ENCODE results near the gene SMIM23. TPM values are rescaled to one million over a fixed set of nuclear protein-coding genes. Genes with fewer than 3 reads are reported as not detected.

SMIM23 gene
- total and polyA plus RNA-seq, 2 donors (not counting 1 experiment from before 2014, with no cell fraction given), result not detected

- Histone ChIP-seq H3K27ac (ENCODE audit: low read length in 2 of 2) (no peak overlapping the region), H3K4me3 (ENCODE audit: control extremely low read depth in 1 of 5, extremely low read depth in 1 of 5, insufficient read depth in 1 of 5, low read depth in 2 of 5, low read length in 4 of 5) (no peak overlapping the region), H2AFZ (ENCODE audit: insufficient read depth, low read depth, low read length, poor library complexity, severe bottlenecking) (no peak overlapping the region), H3K4me2 (replicated peaks; ENCODE audit: low read depth, low read length, poor library complexity, severe bottlenecking) (no peak overlapping the region), H3K4me1 (ENCODE audit: control insufficient read depth in 2 of 2, insufficient read depth in 2 of 2, low read length in 2 of 2) (no peaks in the 10 kb centered on the region), H3K27me3 (replicated peaks in 1 of 4; ENCODE audit: control extremely low read depth in 1 of 4, control insufficient read depth in 3 of 4, insufficient read depth in 4 of 4, low read length in 3 of 4) (peaks cover 0 to 5% (median 0%) of the 10 kb centered on the region in 4 experiments), H3K36me3 (replicated peaks in 1 of 2; ENCODE audit: control extremely low read depth in 1 of 2, control insufficient read depth in 1 of 2, extremely low read depth in 1 of 2, insufficient read depth in 2 of 2, low read length in 1 of 2) (no peaks in the 10 kb centered on the region), H3K79me2 (ENCODE audit: control insufficient read depth, insufficient read depth, low read length) (no peaks in the 10 kb centered on the region), H3K9ac (ENCODE audit: low read length) (no peak overlapping the region), H3K9me3 (ENCODE audit: control extremely low read depth in 1 of 3, control insufficient read depth in 2 of 3, insufficient read depth in 1 of 3, low read length in 2 of 3) (no peaks in the 10 kb centered on the region), H4K20me1 (ENCODE audit: control insufficient read depth, insufficient read depth, low read length, poor library complexity, severe bottlenecking) (no peaks in the 10 kb centered on the region)
- Mint-ChIP-seq H3K27ac (no peak overlapping the region), H3K4me1 (no peaks in the 10 kb centered on the region), H3K9me3 (ENCODE audit: insufficient read depth) (no peaks in the 10 kb centered on the region), H3K4me3 (no peak overlapping the region), H3K27me3 (peaks cover 13% of the 10 kb centered on the region)
- ChIA-PET CTCF (no interaction called here), POLR2A (no interaction called here)
- DNase-seq (no peak), ATAC-seq (ENCODE audit: low read depth) (no peak)
- intact Hi-C loops (cut with micrococcal nuclease), result no loop called here
- whole genome bisulfite sequencing (ENCODE audit: insufficient coverage), result 96% methylated on average over 12 of the region's 18 CpGs
- no peak for TF ChIP-seq CTCF (IDR thresholded peaks at IDR 0.05)
- TF ChIP-seq EZH2 (IDR thresholded peaks at IDR 0.05; ENCODE audit: borderline replicate concordance, insufficient read depth, low read depth, low read length, poor library complexity, severe bottlenecking), result no peak
These were observed 3.2 kb upstream of the SMIM23 start for GRCh38 chr5:171782332-171782966.

GRCh38 chr5:171783051-171783450 lies 2.6 kb upstream of the SMIM23 start:
- no peak overlapping the region for H2AFZ ChIP-seq (ENCODE audit: insufficient read depth, low read depth, low read length, poor library complexity, severe bottlenecking)
- Mint-ChIP-seq H3K4me3 (no peak overlapping the region), H3K27me3 (peaks cover 13% of the 10 kb centered on the region), H3K27ac (no peak overlapping the region), H3K9me3 (ENCODE audit: insufficient read depth) (no peaks in the 10 kb centered on the region), H3K4me1 (no peaks in the 10 kb centered on the region)
- WGBS (ENCODE audit: insufficient coverage), result no CpG with 5 or more reads among the region's 2 CpGs
- TF ChIP-seq EZH2 (IDR thresholded peaks at IDR 0.05; ENCODE audit: borderline replicate concordance, insufficient read depth, low read depth, low read length, poor library complexity, severe bottlenecking) (no peak), CTCF (IDR thresholded peaks at IDR 0.05) (no peak)
- ChIA-PET CTCF (no interaction called here), POLR2A (no interaction called here)
- no peak for DNase-seq
- H3K79me2 ChIP-seq (ENCODE audit: control insufficient read depth, insufficient read depth, low read length), result no peaks in the 10 kb centered on the region
- ATAC-seq (ENCODE audit: low read depth), result no peak
- no peak overlapping the region for H3K9ac ChIP-seq (ENCODE audit: low read length)
- H3K4me2 ChIP-seq (replicated peaks; ENCODE audit: low read depth, low read length, poor library complexity, severe bottlenecking), result no peak overlapping the region
- peaks cover 0 to 5% (median 0%) of the 10 kb centered on the region in 4 experiments for H3K27me3 ChIP-seq (replicated peaks in 1 of 4; ENCODE audit: control extremely low read depth in 1 of 4, control insufficient read depth in 3 of 4, insufficient read depth in 4 of 4, low read length in 3 of 4)
- no peaks in the 10 kb centered on the region for H3K4me1 ChIP-seq (ENCODE audit: control insufficient read depth in 2 of 2, insufficient read depth in 2 of 2, low read length in 2 of 2)
- intact Hi-C loops (cut with micrococcal nuclease), result no loop called here
- H3K36me3 ChIP-seq (replicated peaks in 1 of 2; ENCODE audit: control extremely low read depth in 1 of 2, control insufficient read depth in 1 of 2, extremely low read depth in 1 of 2, insufficient read depth in 2 of 2, low read length in 1 of 2), result no peaks in the 10 kb centered on the region
- H4K20me1 ChIP-seq (ENCODE audit: control insufficient read depth, insufficient read depth, low read length, poor library complexity, severe bottlenecking), result no peaks in the 10 kb centered on the region
- H3K9me3 ChIP-seq (ENCODE audit: control extremely low read depth in 1 of 3, control insufficient read depth in 2 of 3, insufficient read depth in 1 of 3, low read length in 2 of 3), result no peaks in the 10 kb centered on the region
- no peak overlapping the region for H3K4me3 ChIP-seq (ENCODE audit: control extremely low read depth in 1 of 5, extremely low read depth in 1 of 5, insufficient read depth in 1 of 5, low read depth in 2 of 5, low read length in 4 of 5)
- H3K27ac ChIP-seq (ENCODE audit: low read length in 2 of 2), result no peak overlapping the region
